ENCODE measurements around the gene SMYD1.
"Not testable (repeated sequence)": the region's sequence is repeated elsewhere in the genome, so short reads cannot be mapped to it uniquely, and the experiment has no call there.

Gene SMYD1

GRCh38 chr2:88028931-88029330 is 38.7 kb upstream of the SMYD1 start:
- no peak for TF ChIP-seq CTCF (IDR thresholded peaks at IDR 0.05; ENCODE audit: insufficient read depth, low read depth, low read length, missing control alignments)
- no peak overlapping the region for H3K4me3 ChIP-seq (ENCODE audit: low read depth, low read length)
- DNase-seq (ENCODE audit: low read depth): no peak

- no peak overlapping the region for H3K4me3 ChIP-seq (ENCODE audit: low read depth, low read length)
- DNase-seq (ENCODE audit: low read depth): no peak
- TF ChIP-seq CTCF (IDR thresholded peaks at IDR 0.05; ENCODE audit: insufficient read depth, low read depth, low read length, missing control alignments): no peak
These were observed 35.4 kb upstream of the SMYD1 start for GRCh38 chr2:88032070-88032702.

- DNase-seq (ENCODE audit: low read depth): no peak
- no peak for TF ChIP-seq CTCF (IDR thresholded peaks at IDR 0.05; ENCODE audit: insufficient read depth, low read depth, low read length, missing control alignments)
These were observed 31.4 kb upstream of the SMYD1 start for GRCh38 chr2:88036182-88036581.

GRCh38 chr2:88036606-88037005 is 31.0 kb upstream of the SMYD1 start:
- no peak for TF ChIP-seq CTCF (IDR thresholded peaks at IDR 0.05; ENCODE audit: insufficient read depth, low read depth, low read length, missing control alignments)
- H3K4me3 ChIP-seq (ENCODE audit: low read depth, low read length): no peak overlapping the region
- DNase-seq (ENCODE audit: low read depth): no peak

More at GRCh38 chr2:88036182-88036581, 31.4 kb upstream of the SMYD1 start:
- no peak overlapping the region for H3K4me3 ChIP-seq (ENCODE audit: low read depth, low read length)

- no peak overlapping the region for H3K4me3 ChIP-seq (ENCODE audit: low read depth, low read length)
- no peak for TF ChIP-seq CTCF (IDR thresholded peaks at IDR 0.05; ENCODE audit: insufficient read depth, low read depth, low read length, missing control alignments)
- no peak for DNase-seq (ENCODE audit: low read depth)
These were observed 29.1 kb upstream of the SMYD1 start for GRCh38 chr2:88038263-88039105.

GRCh38 chr2:88042476-88042875 is 25.1 kb upstream of the SMYD1 start:
- no peak for DNase-seq (ENCODE audit: low read depth)
- no peak overlapping the region for H3K4me3 ChIP-seq (ENCODE audit: low read depth, low read length)
- TF ChIP-seq CTCF (IDR thresholded peaks at IDR 0.05; ENCODE audit: insufficient read depth, low read depth, low read length, missing control alignments): no peak

- not testable (repeated sequence) for DNase-seq (ENCODE audit: low read depth); H3K4me3 ChIP-seq (ENCODE audit: low read depth, low read length)
These were observed 22.1 kb upstream of the SMYD1 start for GRCh38 chr2:88045561-88045960.

All from GM12865 (cell line).